ENCODE results near the gene TLE5. TPM values are rescaled to one million over a fixed set of nuclear protein-coding genes. Genes with fewer than 3 reads are reported as not detected.

The TLE5 gene
- total and polyA plus RNA-seq, 9 of the 15 experiments (the other 6 are each of a cell fraction or from before 2014, with no cell fraction given): 2.0 to 347 (median 235) TPM

DNA sequence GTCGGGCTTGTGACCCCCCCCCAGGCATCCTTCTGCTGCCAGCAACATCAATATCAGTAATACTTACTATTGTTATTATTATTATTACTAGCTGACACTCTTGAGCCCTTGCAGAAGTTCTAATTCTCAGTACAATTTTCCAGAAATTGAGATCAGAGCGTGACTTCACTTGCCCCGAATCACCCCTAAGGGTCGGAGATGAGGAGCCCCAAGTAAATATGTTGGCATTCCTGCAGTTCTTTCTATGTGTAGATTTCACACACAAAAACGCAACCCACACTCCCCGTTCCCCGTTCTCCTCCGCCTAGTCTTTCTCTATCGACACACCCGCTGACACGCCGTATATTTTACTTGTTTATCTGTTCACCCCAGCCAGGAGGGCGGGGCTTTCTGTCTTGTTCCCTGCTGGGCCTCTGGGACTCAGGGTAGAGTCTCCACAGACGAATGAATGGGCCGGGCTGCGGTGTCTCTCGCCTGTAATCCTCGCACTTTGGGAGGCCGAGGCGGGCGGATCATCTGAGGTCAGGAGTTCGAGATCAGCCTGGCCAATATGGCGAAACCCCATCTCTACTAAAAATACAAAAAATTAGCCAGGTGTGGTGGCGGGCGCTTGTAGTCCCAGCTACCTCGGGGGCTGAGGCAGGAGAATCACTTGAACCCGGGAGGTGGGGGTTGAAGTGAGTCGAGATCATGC lies 14.7 kb downstream of the TLE5 start (continued):
- TF ChIP-seq, protein P1, sequence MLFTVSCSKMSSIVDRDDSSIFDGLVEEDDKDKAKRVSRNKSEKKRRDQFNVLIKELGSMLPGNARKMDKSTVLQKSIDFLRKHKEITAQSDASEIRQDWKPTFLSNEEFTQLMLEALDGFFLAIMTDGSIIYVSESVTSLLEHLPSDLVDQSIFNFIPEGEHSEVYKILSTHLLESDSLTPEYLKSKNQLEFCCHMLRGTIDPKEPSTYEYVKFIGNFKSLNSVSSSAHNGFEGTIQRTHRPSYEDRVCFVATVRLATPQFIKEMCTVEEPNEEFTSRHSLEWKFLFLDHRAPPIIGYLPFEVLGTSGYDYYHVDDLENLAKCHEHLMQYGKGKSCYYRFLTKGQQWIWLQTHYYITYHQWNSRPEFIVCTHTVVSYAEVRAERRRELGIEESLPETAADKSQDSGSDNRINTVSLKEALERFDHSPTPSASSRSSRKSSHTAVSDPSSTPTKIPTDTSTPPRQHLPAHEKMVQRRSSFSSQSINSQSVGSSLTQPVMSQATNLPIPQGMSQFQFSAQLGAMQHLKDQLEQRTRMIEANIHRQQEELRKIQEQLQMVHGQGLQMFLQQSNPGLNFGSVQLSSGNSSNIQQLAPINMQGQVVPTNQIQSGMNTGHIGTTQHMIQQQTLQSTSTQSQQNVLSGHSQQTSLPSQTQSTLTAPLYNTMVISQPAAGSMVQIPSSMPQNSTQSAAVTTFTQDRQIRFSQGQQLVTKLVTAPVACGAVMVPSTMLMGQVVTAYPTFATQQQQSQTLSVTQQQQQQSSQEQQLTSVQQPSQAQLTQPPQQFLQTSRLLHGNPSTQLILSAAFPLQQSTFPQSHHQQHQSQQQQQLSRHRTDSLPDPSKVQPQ (CRISPR knock-in tag; IDR thresholded peaks at IDR 0.05; ENCODE audit: borderline replicate concordance): no peak
- TF ChIP-seq BRD9 (IDR thresholded peaks at IDR 0.05; ENCODE audit: low read depth, partially characterized antibody) (no peak), PCBP2 (IDR thresholded peaks at IDR 0.05; ENCODE audit: low read depth, low read length, poor library complexity, severe bottlenecking) (no peak), PHF20 (IDR thresholded peaks at IDR 0.05; ENCODE audit: partially characterized antibody) (peak; percentile 53), MIER1 (IDR thresholded peaks at IDR 0.05; ENCODE audit: low read depth) (no peak), SMAD1 (IDR thresholded peaks at IDR 0.05; ENCODE audit: low read depth, low read length, partially characterized antibody) (no peak), DLX4 (CRISPR knock-in tag; IDR thresholded peaks at IDR 0.05) (no peak), CBX1 (IDR thresholded peaks at IDR 0.05; ENCODE audit: low read depth) (peak; percentile 77; the same call in 1 of the 2 replicates), ZNF639 (CRISPR knock-in tag; conservative IDR thresholded peaks at IDR 0.05 in 1 of 2, IDR thresholded peaks at IDR 0.05 in 1 of 2) (peak in 1 of 2 experiments; percentile 41; a peak in 1 of 4 replicates), MBD2 (IDR thresholded peaks at IDR 0.05; ENCODE audit: borderline replicate concordance, low read depth) (peak; percentile 66; the same call in 1 of the 2 replicates), ZFP1 (CRISPR knock-in tag; IDR thresholded peaks at IDR 0.05) (no peak), ZNF561 (CRISPR knock-in tag; conservative IDR thresholded peaks at IDR 0.05) (no peak), FIP1L1 (IDR thresholded peaks at IDR 0.05; ENCODE audit: low read depth, low read length, poor library complexity, severe bottlenecking) (no peak), MECOM (CRISPR knock-in tag; IDR thresholded peaks at IDR 0.05) (no peak), RBM34 (IDR thresholded peaks at IDR 0.05; ENCODE audit: borderline replicate concordance, insufficient read depth, low read length) (no peak), HNRNPL (IDR thresholded peaks at IDR 0.05; ENCODE audit: low read depth, low read length) (no peak), SMARCE1 (IDR thresholded peaks at IDR 0.05) (peak; percentile 93), DIDO1 (tag; IDR thresholded peaks at IDR 0.05; ENCODE audit: low read depth) (no peak), ZNF785 (CRISPR knock-in tag; IDR thresholded peaks at IDR 0.05) (no peak)
- TF ChIP-seq, protein P2, sequence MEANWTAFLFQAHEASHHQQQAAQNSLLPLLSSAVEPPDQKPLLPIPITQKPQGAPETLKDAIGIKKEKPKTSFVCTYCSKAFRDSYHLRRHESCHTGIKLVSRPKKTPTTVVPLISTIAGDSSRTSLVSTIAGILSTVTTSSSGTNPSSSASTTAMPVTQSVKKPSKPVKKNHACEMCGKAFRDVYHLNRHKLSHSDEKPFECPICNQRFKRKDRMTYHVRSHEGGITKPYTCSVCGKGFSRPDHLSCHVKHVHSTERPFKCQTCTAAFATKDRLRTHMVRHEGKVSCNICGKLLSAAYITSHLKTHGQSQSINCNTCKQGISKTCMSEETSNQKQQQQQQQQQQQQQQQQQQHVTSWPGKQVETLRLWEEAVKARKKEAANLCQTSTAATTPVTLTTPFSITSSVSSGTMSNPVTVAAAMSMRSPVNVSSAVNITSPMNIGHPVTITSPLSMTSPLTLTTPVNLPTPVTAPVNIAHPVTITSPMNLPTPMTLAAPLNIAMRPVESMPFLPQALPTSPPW (CRISPR knock-in tag; IDR thresholded peaks at IDR 0.05): peak; percentile 73
- TF ChIP-seq, protein P3, sequence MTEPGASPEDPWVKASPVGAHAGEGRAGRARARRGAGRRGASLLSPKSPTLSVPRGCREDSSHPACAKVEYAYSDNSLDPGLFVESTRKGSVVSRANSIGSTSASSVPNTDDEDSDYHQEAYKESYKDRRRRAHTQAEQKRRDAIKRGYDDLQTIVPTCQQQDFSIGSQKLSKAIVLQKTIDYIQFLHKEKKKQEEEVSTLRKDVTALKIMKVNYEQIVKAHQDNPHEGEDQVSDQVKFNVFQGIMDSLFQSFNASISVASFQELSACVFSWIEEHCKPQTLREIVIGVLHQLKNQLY (CRISPR knock-in tag; conservative IDR thresholded peaks at IDR 0.05): no peak

All from K562 (cell line).